ENCODE data around the gene TMEM107. TPM values are rescaled to one million over a fixed set of nuclear protein-coding genes. Genes with fewer than 3 reads are reported as not detected.

TMEM107 gene
- total RNA-seq, 2 donors from 2014 or later: 26.2 to 27.7 TPM

GRCh38 chr17:8167526-8167925 is 8.7 kb downstream of the TMEM107 start:
- Mint-ChIP-seq H3K27ac (no peak overlapping the region), H3K9me3 (no peaks in the 10 kb centered on the region)
- TF ChIP-seq CTCF (conservative IDR thresholded peaks at IDR 0.05): no peak

GRCh38 chr17:8166731-8167130 is 9.4 kb downstream of the TMEM107 start:
- Mint-ChIP-seq H3K9me3 (no peaks in the 10 kb centered on the region), H3K27me3 (ENCODE audit: insufficient read depth) (no peaks in the 10 kb centered on the region), H3K4me1 (peaks cover 28% of the 10 kb centered on the region), H3K36me3 (ENCODE audit: low read depth) (peaks cover 4% of the 10 kb centered on the region), H3K4me3 (no peak overlapping the region), H3K27ac (peak overlapping the region; percentile 58)
- no peak for TF ChIP-seq CTCF (conservative IDR thresholded peaks at IDR 0.05)
- Histone ChIP-seq H3K27ac (ENCODE audit: low read depth, low read length) (no peak overlapping the region), H3K27me3 (ENCODE audit: control insufficient read depth, insufficient read depth, low read length, poor library complexity, severe bottlenecking) (no peaks in the 10 kb centered on the region), H3K36me3 (ENCODE audit: control insufficient read depth, insufficient read depth, low read length) (peaks cover 1% of the 10 kb centered on the region), H3K4me1 (ENCODE audit: control insufficient read depth, insufficient read depth, low read length) (peaks cover 11% of the 10 kb centered on the region), H3K9me3 (ENCODE audit: control insufficient read depth, low read length) (no peaks in the 10 kb centered on the region), H3K9ac (ENCODE audit: extremely low read depth, low read length, poor library complexity, severe bottlenecking) (no peak overlapping the region), H3K4me3 (ENCODE audit: low read length) (no peak overlapping the region)
- 95 to 97% methylated on average over 2 to 6 of the region's 6 CpGs for WGBS, 2 experiments (ENCODE audit: insufficient coverage in 1 of 2, insufficient read length in 1 of 2)
- DNase-seq: no peak

More at GRCh38 chr17:8167526-8167925, 8.7 kb downstream of the TMEM107 start:
- Histone ChIP-seq H3K27ac (ENCODE audit: low read depth, low read length) (no peak overlapping the region), H3K36me3 (ENCODE audit: control insufficient read depth, insufficient read depth, low read length) (no peaks in the 10 kb centered on the region), H3K9me3 (ENCODE audit: control insufficient read depth, low read length) (no peaks in the 10 kb centered on the region), H3K4me1 (ENCODE audit: control insufficient read depth, insufficient read depth, low read length) (peaks cover 9% of the 10 kb centered on the region), H3K9ac (ENCODE audit: extremely low read depth, low read length, poor library complexity, severe bottlenecking) (no peak overlapping the region), H3K4me3 (ENCODE audit: low read length) (no peak overlapping the region), H3K27me3 (ENCODE audit: control insufficient read depth, insufficient read depth, low read length, poor library complexity, severe bottlenecking) (no peaks in the 10 kb centered on the region)
- Mint-ChIP-seq H3K27me3 (ENCODE audit: insufficient read depth) (no peaks in the 10 kb centered on the region), H3K4me3 (no peak overlapping the region), H3K4me1 (peaks cover 27% of the 10 kb centered on the region), H3K36me3 (ENCODE audit: low read depth) (no peaks in the 10 kb centered on the region)
- 90 to 92% methylated on average over 2 to 3 of the region's 3 CpGs for WGBS, 2 experiments (ENCODE audit: insufficient coverage in 1 of 2, insufficient read length in 1 of 2)
- DNase-seq: no peak

- Histone ChIP-seq H3K27me3 (ENCODE audit: control insufficient read depth, insufficient read depth, low read length, poor library complexity, severe bottlenecking) (no peaks in the 10 kb centered on the region), H3K9ac (ENCODE audit: extremely low read depth, low read length, poor library complexity, severe bottlenecking) (no peak overlapping the region), H3K4me1 (ENCODE audit: control insufficient read depth, insufficient read depth, low read length) (peaks cover 15% of the 10 kb centered on the region), H3K27ac (ENCODE audit: low read depth, low read length) (no peak overlapping the region), H3K36me3 (ENCODE audit: control insufficient read depth, insufficient read depth, low read length) (peaks cover 16% of the 10 kb centered on the region), H3K9me3 (ENCODE audit: control insufficient read depth, low read length) (no peaks in the 10 kb centered on the region), H3K4me3 (ENCODE audit: low read length) (peak overlapping the region; percentile 78)
- 77 to 95% methylated on average over 3 to 6 of the region's 6 CpGs for WGBS, 2 experiments (ENCODE audit: insufficient coverage in 1 of 2, insufficient read length in 1 of 2)
- DNase-seq: no peak
- Mint-ChIP-seq H3K9me3 (no peaks in the 10 kb centered on the region), H3K4me1 (peaks cover 42% of the 10 kb centered on the region), H3K27me3 (ENCODE audit: insufficient read depth) (no peaks in the 10 kb centered on the region), H3K4me3 (peak overlapping the region; percentile 77), H3K27ac (peak overlapping the region; percentile 98), H3K36me3 (ENCODE audit: low read depth) (peaks cover 22% of the 10 kb centered on the region)
- no peak for TF ChIP-seq CTCF (conservative IDR thresholded peaks at IDR 0.05)
Measured at GRCh38 chr17:8164815-8165131, 11.4 kb downstream of the TMEM107 start.

Data from endodermal cell (in vitro differentiated cells).